Metanephros (tissue), 1 donor: ENCODE data around the gene MS4A5. TPM values are rescaled to one million over a fixed set of nuclear protein-coding genes. Genes with fewer than 3 reads are reported as not detected.

Experiments
- total RNA-seq: library from RNA; depleted of rRNA; stranded (reverse); fragments of >200 nt; gene quantifications from one replicate; pipeline ENCODE4 v1.2.3, GENCODE V29; 2014

The MS4A5 gene, protein sequence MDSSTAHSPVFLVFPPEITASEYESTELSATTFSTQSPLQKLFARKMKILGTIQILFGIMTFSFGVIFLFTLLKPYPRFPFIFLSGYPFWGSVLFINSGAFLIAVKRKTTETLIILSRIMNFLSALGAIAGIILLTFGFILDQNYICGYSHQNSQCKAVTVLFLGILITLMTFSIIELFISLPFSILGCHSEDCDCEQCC
- not detected for total RNA-seq

DNA sequence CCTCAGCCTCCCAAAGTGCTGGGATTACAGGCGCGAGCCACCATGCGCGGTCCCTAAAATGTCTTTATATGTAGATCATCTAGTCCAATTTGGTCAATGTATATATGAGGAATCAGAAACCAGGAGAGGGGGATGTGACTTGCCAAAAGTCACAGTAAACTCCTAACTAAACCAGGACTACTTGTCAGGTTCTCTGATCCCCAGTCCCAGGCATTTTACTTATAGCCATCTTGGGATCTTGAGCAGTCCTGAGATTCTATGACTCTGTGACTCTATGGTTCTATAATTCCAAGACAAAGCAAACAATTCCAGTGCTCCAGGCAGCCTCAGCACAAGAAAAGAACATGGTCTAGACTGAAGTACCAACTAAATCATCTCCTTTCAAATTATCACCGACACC is at the start of gene MS4A5:
Gene MS4A5, plus strand, starts transcription at position 301 of the 400 bp plus-strand sequence. CDS start 103 bp downstream, outside the sequence.

DNA sequence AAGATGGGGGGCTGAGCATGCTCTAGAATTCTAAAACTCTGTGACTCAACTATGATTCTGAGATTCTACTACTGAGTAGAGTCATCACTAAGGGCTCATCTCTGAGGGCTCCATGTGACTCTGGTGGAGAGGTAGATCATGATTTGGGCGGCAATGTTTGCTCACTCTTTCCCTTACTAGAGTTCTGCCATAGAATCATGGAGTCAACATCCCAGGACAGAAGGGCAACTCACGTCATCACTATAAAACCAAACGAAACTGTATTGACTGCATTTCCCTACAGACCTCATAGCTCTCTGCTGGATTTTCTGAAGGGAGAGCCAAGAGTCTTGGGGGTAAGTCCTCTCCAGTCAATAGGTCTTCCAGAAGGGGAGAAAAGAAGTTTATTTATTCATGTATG is 33.0 kb upstream of the MS4A5 start, which contains the start of gene MS4A14:
Gene MS4A14, plus strand, starts transcription at position 78 of the 400 bp plus-strand sequence. Its CDS starts 120 bp downstream, at position 198.

DNA sequence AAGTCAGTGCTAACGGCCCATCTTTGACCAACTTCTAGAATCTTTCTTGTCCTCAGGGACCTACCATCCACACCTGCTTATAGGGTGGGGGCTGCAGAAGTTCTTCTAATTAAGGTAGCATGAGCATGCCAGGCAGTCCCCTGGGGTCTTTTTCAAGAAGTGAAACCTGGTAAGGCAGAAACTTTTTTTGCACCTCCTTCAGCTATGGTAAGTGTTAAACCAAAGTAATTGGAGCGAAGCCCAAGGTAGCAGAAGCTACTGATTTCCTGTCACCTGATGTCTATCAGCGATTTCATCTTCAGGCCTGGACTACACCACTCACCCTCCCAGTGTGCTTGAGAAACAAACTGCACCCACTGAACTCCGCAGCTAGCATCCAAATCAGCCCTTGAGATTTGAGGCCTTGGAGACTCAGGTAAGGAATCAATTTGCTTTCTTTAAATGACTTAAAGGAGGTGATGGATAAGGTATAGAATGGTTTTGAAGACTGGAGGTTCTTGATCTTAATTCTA is 26.2 kb downstream of the MS4A5 start, which contains the start of gene MS4A1:
Gene MS4A1, plus strand, starts transcription at position 317 of the 512 bp plus-strand sequence. CDS start 6,528 bp downstream, outside the sequence.

DNA sequence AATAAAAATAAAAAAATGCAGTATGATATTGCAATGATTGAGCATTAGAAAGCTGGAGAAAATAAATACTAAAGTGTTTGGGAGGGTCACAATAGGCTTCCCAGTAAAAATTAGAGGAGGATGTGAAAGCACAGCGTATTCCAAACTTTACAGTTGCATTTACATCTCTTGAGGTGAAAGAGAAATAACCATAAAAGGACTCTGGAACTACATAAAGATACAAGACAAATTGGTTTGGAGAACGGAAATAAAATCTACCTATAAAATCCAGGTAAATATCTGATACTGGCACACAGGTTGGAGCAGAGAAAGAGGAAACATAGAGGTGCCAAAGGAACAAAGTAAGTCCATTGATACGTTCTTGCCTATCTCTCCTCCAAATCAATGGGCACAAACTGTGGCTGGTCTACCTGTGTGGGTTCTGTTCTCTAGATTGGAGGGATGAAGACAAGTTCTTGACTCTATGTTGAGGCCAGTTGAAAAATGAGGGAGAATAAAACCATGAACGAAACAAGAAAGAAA is 63.2 kb downstream of the MS4A5 start, which contains the start of gene MS4A12:
Gene MS4A12, plus strand, starts transcription at position 291 of the 522 bp plus-strand sequence. CDS start 4,541 bp downstream, outside the sequence.

Other genes starting within 250 kb of the MS4A5 start
- 50.2 TPM for gene MS4A6A, start 246.5 kb upstream of the MS4A5 start, total RNA-seq
- 1.3 TPM for gene MS4A4E, start 186.4 kb upstream of the MS4A5 start, total RNA-seq
- 7.9 TPM for gene MS4A4A, start 148.9 kb upstream of the MS4A5 start, total RNA-seq
- not detected for gene MS4A6E, start 102.3 kb upstream of the MS4A5 start, total RNA-seq
- gene MS4A7, start 51.0 kb upstream of the MS4A5 start, total RNA-seq, result 13.0 TPM
- gene MS4A14, start 33.1 kb upstream of the MS4A5 start, total RNA-seq, result not detected
- 1.3 TPM for gene MS4A1, start 26.3 kb downstream of the MS4A5 start, total RNA-seq
- not detected for gene MS4A12, start 63.2 kb downstream of the MS4A5 start, total RNA-seq
- gene MS4A13, start 85.8 kb downstream of the MS4A5 start, total RNA-seq, result not detected